ENCODE results near the gene TMEM121B. TPM values are rescaled to one million over a fixed set of nuclear protein-coding genes. Genes with fewer than 3 reads are reported as not detected.

The TMEM121B gene
- total and polyA plus RNA-seq, 2 experiments from 2014 or later, result 2.0 to 7.2 TPM

- TF ChIP-seq ZNF462 (CRISPR knock-in tag; IDR thresholded peaks at IDR 0.05), result no peak
- TF ChIP-seq ZNF114 (CRISPR knock-in tag; IDR thresholded peaks at IDR 0.05), result no peak
These were observed 33.5 kb downstream of the TMEM121B start (continued) for GRCh38 chr22:17087498-17088131.

DNA sequence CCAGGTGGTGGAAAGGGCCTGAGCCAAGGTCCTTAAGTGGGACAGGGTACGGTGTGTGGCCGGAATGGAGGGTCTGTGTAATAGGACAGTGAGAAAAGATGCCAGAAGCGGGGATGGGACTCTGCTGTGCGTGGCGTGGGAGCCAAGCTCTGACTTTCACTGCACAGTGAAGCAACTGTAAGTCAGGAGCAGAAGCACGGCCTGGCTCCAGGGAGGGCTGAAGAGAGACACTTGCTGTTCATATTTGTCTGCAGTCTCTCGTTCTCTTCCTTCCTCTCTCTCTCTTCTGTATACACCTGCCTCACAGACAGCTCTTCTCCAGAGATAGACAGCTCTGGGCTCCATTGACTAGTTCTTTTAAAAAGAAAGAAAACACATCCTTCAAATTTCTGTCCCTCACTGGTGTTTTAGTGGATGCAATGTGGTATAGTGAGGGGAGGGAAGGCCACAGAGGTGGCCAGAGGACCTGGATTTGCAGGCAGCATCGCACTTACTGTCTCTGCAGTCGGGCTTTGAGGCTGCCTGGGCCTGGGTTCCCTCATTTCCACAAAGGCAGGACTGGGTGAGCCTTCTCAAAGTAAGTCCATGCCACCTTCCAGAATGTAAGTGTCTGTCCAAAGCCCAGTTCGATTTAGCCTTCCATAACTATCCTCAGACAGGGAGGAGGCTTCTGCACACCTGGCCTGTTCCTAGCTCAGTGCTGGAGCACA is 34.2 kb downstream of the TMEM121B start:
- no peak overlapping the region for H3K27ac ChIP-seq (ENCODE audit: low read depth)
- Mint-ChIP-seq H3K27me3 (ENCODE audit: insufficient read depth, low read depth, poor library complexity) (peaks cover 29% of the 10 kb centered on the region), H3K36me3 (ENCODE audit: low read depth) (no peaks in the 10 kb centered on the region), H3K27ac (no peak overlapping the region), H3K4me3 (peak overlapping the region; percentile 41; the same call in 1 of the 3 replicates), H3K9me3 (no peaks in the 10 kb centered on the region; the same call in 2 of the 3 replicates), H3K4me1 (peaks cover 24% of the 10 kb centered on the region)
- H3K79me2 ChIP-seq (replicated peaks; ENCODE audit: insufficient read depth), result peaks cover 8% of the 10 kb centered on the region; the same call in 1 of the 2 replicates
- ATAC-seq (no peak), DNase-seq (ENCODE audit: low spot score) (no peak)
- peaks cover 7% of the 10 kb centered on the region for H3F3A ChIP-seq (replicated peaks; ENCODE audit: low read depth)
- H3K4me3 ChIP-seq, result no peak overlapping the region
- peaks cover 31% of the 10 kb centered on the region for H3K27me3 ChIP-seq (ENCODE audit: insufficient read depth)
- H3K9me2 ChIP-seq (ENCODE audit: insufficient read depth), result no peaks in the 10 kb centered on the region
- H3K4me1 ChIP-seq (ENCODE audit: insufficient read depth), result peaks cover 18% of the 10 kb centered on the region
- no peak overlapping the region for H2AFZ ChIP-seq
- H3K36me3 ChIP-seq (ENCODE audit: insufficient read depth), result no peaks in the 10 kb centered on the region
- H4K20me1 ChIP-seq (replicated peaks; ENCODE audit: insufficient read depth), result peaks cover 4% of the 10 kb centered on the region
- no peak overlapping the region for H3K4me2 ChIP-seq
- TF ChIP-seq ETS1 (IDR thresholded peaks at IDR 0.05) (no peak), EZH2 (IDR thresholded peaks at IDR 0.05; ENCODE audit: low read depth, unreplicated experiment) (no peak), NANOG (IDR thresholded peaks at IDR 0.05; ENCODE audit: borderline replicate concordance) (no peak), ZNF331 (CRISPR knock-in tag; IDR thresholded peaks at IDR 0.05; ENCODE audit: low read depth) (no peak), ZNF462 (CRISPR knock-in tag; IDR thresholded peaks at IDR 0.05) (no peak)

Measured in GM23338 (cell line).